Measurements from ENCODE around the gene LACTBL1. TPM values are rescaled to one million over a fixed set of nuclear protein-coding genes. Genes with fewer than 3 reads are reported as not detected.
"Not testable (repeated sequence)": the region's sequence is repeated elsewhere in the genome, so short reads cannot be mapped to it uniquely, and the experiment has no call there.

Gene LACTBL1
- total RNA-seq, 1 donor from 2014 or later: not detected

GRCh38 chr1:22945171-22945570 is 27.5 kb downstream of the LACTBL1 start:
- not testable (repeated sequence) for DNase-seq (ENCODE audit: extremely low read depth, low read depth, low spot score)

- DNase-seq (ENCODE audit: extremely low read depth, low read depth, low spot score): no peak
Observed at GRCh38 chr1:22944346-22945055, 28.2 kb downstream of the LACTBL1 start.

- no peak for DNase-seq (ENCODE audit: extremely low read depth, low read depth, low spot score)
Observed at GRCh38 chr1:22941257-22941656, 31.4 kb downstream of the LACTBL1 start.

DNA sequence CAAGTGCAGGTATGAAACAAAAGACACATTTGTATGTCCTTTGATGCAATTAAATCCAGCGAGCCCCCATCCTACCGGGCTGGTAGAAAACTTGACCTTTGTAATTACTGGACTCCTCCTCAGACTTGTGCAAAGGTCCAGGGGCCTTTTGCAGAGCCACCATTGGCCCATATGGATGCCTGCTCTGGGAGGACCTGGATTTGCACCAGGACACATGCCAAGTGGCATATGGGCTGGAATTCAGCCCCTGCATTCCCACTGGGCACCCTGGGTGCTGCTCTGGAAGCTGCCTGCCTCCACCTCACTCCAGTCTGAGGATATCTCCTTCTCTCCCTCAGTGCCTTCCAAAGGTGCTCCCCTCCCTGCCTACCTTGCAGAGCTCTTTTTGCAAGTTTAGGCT is 36.0 kb downstream of the LACTBL1 start:
- no peak for DNase-seq (ENCODE audit: extremely low read depth, low read depth, low spot score)

DNA sequence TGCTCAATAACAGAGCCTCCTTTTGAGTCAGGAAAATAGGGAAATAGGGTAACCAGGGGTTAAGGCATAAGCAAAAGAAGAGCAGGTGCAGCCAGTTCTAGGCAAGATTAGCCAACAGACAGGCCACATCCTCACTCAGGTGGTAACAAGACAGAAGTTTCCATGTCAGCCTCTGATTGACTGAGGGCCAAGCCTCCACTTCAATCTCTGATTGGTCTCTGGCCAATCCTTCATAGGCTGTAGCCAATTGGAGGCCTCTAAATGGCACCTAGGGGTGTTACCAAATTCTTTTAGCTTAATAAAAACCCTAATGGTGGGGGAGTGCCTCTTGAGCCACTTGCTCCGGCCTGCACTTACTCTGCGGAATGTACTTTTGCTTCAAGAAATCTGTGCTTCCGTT is 37.2 kb downstream of the LACTBL1 start:
- DNase-seq (ENCODE audit: extremely low read depth, low read depth, low spot score): no peak

GRCh38 chr1:22932803-22933470 is 39.7 kb downstream of the LACTBL1 start:
- DNase-seq (ENCODE audit: extremely low read depth, low read depth, low spot score): no peak

DNA sequence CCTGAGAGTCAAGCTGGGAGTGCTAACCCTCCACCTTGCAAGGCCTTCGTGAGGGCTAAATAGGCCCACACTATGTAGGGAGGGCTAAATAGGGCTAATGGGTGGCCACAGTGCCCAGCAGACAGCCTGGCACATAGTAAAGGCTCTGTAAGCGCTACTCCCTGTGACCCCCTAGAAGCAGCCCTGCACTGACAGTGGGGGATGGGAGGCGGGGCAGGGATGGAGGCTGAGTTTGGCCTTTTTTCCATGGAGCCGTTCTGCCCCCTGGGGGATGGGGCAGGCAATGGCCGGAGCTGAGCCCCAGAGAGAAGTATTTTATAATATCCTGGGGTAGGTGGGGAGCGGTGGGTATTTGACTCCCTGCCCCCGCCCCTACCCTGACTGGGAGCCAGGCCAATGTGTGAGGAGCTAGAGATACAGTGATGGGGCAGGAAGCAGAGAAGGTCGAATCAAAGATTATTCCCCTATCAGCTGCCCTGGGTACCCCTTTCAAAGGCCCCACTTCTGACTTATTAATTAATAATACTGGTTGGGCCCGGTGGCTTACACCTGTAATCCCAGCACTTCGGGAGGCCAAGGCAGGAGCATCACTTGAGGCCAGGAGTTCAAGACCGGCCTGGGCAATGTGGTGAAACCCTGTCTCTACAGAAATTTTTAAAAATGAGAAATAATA is 42.3 kb downstream of the LACTBL1 start:
- no peak for DNase-seq (ENCODE audit: extremely low read depth, low read depth, low spot score)

DNA sequence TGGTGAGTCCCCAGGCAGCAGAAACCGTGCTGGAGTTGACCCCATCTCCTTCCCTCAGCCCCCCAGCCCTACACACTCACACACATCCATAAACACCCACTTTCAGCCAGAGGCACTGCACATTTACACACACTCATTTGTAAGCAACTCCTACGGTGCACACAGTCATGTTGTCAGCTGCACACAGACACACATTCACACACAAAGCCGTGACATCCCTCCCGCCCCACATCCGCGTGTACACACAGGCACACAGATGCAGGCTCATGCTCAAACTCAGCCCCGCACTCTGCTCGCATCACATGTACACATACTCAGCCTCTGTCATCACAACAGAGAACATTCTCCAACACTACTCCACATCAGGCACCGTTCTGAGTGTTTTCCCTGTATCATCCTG is 47.6 kb downstream of the LACTBL1 start:
- no peak for DNase-seq (ENCODE audit: extremely low read depth, low read depth, low spot score)

DNA sequence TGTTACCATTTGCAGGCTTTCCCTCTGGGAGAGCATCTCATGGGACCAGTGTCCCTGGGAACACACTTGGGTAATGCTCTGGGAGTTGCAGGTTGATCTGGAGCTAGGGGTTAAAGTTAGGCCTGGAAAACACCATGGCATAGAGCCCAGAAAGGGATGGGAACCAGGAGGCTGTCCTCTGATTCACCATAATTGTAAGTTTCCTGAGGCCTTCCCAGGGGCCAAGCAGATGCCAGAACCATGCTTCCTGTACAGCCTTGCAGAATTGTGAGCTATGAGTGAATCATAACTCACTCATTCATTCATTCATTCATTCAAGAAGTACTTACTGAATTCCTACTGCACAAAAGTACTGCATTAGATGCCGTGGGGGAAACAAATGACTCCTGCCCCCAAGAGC is 50.0 kb downstream of the LACTBL1 start:
- peak; percentile 27 for DNase-seq (ENCODE audit: extremely low read depth, low read depth, low spot score)

GRCh38 chr1:22921452-22922126 is 51.1 kb downstream of the LACTBL1 start:
- no peak for DNase-seq (ENCODE audit: extremely low read depth, low read depth, low spot score)

DNA sequence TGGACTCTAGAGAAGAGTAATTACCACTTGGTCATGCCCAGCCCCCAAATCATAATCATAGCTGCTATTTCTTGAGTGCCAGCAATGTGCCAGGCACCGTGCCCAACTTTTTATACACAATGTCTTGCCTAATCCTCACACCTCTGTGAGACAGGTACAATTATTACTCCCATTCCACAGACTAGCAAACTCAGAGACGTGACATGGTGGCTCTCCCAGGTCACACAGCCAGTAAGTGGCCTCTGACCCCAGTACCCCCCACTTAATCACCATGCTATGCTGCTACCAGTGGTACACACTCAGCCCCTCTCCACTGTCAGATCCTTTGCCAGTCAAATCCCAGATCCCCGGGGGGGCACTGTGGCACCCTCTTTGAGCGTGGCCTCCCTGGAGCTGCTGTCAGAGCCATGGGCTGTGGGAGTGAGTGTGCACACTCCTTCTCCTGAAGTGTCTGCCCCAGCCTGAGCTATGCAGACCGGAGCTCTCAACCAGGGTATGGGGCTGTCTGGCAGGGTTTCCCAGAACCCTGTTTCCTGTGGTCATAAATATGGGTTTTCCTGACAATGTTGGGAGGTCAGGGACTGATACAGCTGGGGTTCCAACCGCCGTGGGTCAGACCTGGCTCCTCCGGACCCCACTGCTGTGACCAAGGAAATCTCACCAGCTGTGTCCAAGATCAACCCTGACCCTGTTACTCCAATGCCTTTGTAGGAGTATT is 51.8 kb downstream of the LACTBL1 start:
- DNase-seq (ENCODE audit: extremely low read depth, low read depth, low spot score): no peak

DNA sequence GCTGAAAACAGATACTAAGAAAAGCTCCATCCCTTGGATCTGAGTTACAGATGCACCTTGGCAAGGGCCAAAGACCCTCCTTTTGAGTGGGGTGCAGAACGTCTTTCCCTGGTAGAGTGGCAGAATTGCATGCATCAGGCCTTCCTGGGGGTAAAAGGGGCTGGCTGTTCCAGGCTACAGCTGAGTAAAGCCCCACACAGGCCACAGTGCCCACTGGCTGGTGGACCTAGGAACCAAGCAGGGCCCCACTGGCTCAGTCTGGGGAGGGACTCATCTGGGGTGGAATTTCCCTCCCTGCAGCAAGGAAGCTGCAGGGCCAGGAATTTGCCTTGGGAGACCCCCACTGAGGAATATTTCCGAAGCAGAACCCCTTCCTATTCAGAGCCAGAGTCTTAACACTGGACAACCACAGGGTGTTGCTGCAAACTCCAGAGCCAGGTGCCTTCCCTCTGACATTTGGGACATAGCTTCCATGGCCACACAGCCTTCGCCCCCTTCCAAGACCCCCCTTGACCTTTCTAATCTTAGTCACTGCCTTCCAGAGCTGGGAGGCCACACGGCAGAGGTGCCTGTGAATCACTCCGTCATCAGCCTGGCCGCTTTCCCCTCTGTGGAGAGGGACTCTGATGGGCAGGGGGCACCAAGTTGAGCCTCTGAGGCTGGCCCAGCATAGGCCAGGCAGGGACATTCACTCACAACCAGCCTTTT is 52.5 kb downstream of the LACTBL1 start:
- DNase-seq (ENCODE audit: extremely low read depth, low read depth, low spot score): no peak

- DNase-seq (ENCODE audit: extremely low read depth, low read depth, low spot score): no peak
Observed at GRCh38 chr1:22919341-22920025, 53.2 kb downstream of the LACTBL1 start.

DNA sequence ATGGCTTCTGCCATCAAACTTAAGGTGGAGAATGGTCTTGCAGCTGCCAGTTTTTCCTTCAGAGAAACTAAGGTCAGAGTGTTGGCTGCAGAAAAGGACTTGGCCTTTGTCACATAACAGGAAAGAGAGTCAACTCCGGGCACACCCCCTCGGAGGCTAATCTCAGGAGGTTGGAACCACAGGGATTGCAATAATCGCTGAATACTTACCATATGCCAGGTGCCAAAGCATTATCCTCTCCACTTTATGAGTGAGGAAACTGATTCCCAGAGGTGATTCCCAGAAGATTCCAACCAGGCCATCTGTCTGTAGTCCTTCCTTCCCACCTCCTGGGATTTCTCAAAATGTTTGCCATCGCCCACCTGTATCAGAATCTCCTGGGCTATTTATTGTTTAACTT is 54.0 kb downstream of the LACTBL1 start:
- no peak for DNase-seq (ENCODE audit: extremely low read depth, low read depth, low spot score)

- DNase-seq (ENCODE audit: extremely low read depth, low read depth, low spot score): no peak
Observed at GRCh38 chr1:22917989-22918388, 54.7 kb downstream of the LACTBL1 start.

DNA sequence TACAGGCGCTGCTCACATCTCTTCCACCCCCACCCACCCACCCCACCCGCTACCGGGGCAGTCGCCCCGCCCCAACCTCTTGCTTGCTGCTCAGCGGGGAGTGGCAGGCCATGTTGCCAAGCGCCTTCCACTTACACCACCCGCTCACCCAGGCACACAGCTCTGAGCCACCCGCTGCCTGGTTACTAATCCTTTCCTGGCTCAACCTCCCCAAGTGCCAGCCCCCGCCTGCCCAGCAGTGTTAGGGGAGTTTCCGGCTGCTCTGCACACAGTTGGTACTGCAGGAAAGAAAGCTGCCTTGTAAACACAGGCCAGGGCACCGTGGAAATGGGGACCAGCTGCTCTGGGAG is 56.2 kb downstream of the LACTBL1 start:
- no peak for DNase-seq (ENCODE audit: extremely low read depth, low read depth, low spot score)

DNA sequence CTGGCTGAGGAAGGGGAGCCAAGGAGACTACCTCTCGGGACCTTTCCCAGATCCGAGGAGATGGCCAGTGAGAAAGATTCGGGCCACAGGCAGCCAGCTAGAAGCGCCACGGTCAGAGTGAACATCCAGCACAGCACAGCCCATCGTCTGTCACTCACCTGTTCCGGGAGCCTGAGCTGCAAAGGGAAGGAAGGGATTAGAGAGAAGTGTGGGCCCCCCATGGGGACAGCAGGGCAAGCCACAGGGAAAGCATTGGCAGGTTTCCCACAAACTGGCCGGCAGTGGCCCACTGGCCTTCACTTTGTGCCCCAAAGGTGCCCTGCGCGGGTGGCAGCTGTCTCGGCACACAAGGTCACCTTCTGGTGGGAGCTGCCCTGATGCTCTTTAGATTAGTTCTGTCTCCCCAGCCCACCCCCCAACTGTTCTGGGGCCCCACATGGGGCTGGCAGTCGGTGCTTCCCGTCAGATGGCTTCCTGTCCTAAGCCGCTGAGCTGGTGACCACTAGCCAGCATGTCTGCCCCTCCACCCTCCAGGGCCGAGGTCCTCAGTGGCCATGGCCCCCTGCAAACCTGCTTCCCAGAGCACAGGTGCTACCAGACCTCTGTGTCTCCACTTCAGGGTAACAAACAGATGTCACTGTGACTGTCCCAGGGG is 56.7 kb downstream of the LACTBL1 start:
- no peak for DNase-seq (ENCODE audit: extremely low read depth, low read depth, low spot score)

DNA sequence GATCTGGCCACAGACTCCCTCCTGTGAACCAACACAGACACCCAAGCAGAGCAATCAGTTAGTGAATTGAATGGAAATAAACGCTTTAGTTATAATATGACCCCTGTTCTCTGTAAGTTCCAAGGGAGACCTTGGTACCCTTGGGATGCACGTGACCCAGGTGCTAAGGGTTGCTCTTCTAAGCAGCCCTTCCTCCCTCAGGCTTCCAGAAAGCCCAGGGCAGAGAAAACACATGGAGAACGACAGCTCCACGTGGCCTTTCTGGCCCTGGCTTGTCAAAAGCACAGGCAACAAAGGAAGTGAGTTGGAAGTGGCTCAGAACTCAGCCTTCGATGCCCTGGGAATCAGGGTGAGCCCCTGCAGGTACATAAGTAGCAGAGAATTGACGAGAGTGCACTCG is 57.4 kb downstream of the LACTBL1 start:
- DNase-seq (ENCODE audit: extremely low read depth, low read depth, low spot score): no peak

DNA sequence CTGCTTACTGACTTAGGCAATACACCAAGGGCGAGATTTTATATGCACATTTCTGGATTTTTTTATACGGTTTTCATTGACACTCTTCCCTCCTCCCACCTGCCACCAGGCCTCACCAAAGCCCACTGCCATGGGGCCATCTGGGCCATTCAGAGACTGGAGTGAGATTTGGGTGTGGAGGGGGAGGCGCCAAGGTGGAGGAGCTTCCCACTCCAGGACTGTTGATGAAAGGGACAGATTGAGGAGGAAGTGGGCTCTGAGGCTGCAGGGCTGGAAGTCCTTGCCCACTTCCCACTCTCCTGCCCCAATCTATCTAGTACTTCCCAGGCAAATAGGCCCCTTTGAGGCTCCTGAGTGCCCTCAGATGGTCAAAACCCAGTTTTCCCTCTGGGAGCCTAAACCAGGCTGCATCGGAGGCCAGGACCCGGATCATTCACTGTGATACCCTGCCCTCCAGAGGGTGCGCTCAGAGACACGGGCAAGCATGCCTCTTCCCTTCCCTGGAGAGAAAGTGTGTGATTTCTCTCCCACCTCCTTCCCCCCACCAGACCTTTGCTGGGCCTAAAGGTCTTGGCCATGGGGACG is 57.9 kb downstream of the LACTBL1 start:
- no peak for DNase-seq (ENCODE audit: extremely low read depth, low read depth, low spot score)

Data from glomerular endothelial cell (primary cell).